HEK293 (cell line): ENCODE measurements around the gene TRIAP1.

Experiments used
- CTCF ChIA-PET: fragments of 350-600 bp; formaldehyde crosslinking; extraction: SDS; loops from one replicate; lab custom pipeline; 2021; ENCODE audit warnings: antibody characterized with exemption; lab: Yijun Ruan, JAX
- POLR2A ChIA-PET: fragments of 300-600 bp; formaldehyde crosslinking; extraction: SDS; loops from one replicate; lab custom pipeline; 2020; ENCODE audit warnings: antibody characterized with exemption, inconsistent platforms; lab: Yijun Ruan, JAX
- H3K27ac ChIP-seq: fragments of 200-500 bp; sonication (Bioruptor generic); 2 replicates; pipeline ENCODE4 v1.5.1; 2014; ENCODE audit warnings: low read depth, low read length, control low read depth, inconsistent platforms; ENCODE audit errors: extremely low read depth
- H3K36me3 ChIP-seq, 2 experiments: fragments of 200-500 bp in 1 of 2; sonication (Bioruptor generic) in 1 of 2; 1 replicate in 1 of 2; 2 replicates in 1 of 2; pipeline ENCODE4 v1.5.1; 2014 to 2017; ENCODE audit warnings: inconsistent platforms in 2 of 2, low read length in 2 of 2; ENCODE audit not compliant: control insufficient read depth in 2 of 2, insufficient read depth in 1 of 2
- H3K4me1 ChIP-seq: fragments of 200-500 bp; sonication (Bioruptor generic); 2 replicates; pipeline ENCODE4 v1.5.1; 2014; ENCODE audit warnings: mild to moderate bottlenecking, low read length, inconsistent platforms; ENCODE audit not compliant: control insufficient read depth, insufficient read depth
- H3K4me3 ChIP-seq: 2 replicates; pipeline ENCODE4 v1.5.1; 2011; ENCODE audit warnings: low read depth, mild to moderate bottlenecking, control low read depth, low read length, moderate library complexity
- H3K9me3 ChIP-seq: fragments of 200-500 bp; sonication (Bioruptor generic); 2 replicates; pipeline ENCODE4 v1.5.1; 2014; ENCODE audit warnings: low read depth, low read length, inconsistent platforms; ENCODE audit not compliant: control insufficient read depth, insufficient read depth
- CTCF ChIP-seq: fragments of 450-650 bp; formaldehyde crosslinking; IDR thresholded peaks from 2 replicates; pipeline ENCODE4 v1.5.1; 2016; ENCODE audit warnings: missing biosample characterization, missing genetic modification characterization
- EGR2 ChIP-seq: fragments of 450-650 bp; formaldehyde crosslinking; IDR thresholded peaks from 2 replicates; pipeline ENCODE4 v1.5.1; 2016; ENCODE audit warnings: low read depth, missing biosample characterization, missing genetic modification characterization
- PRDM1 ChIP-seq: fragments of 450-650 bp; formaldehyde crosslinking; IDR thresholded peaks from 2 replicates; pipeline ENCODE4; 2016; ENCODE audit warnings: missing biosample characterization, missing genetic modification characterization
- PRDM10 ChIP-seq: fragments of 450-650 bp; formaldehyde crosslinking; IDR thresholded peaks from 2 replicates; pipeline ENCODE4 v1.5.1; 2016; ENCODE audit warnings: missing biosample characterization, missing genetic modification characterization
- SALL2 ChIP-seq: fragments of 450-650 bp; formaldehyde crosslinking; IDR thresholded peaks from 2 replicates; pipeline ENCODE4 v1.5.0; 2017; ENCODE audit warnings: missing biosample characterization, mild to moderate bottlenecking, missing genetic modification characterization, borderline replicate concordance
- SETDB1 ChIP-seq: IDR thresholded peaks from one replicate; pipeline ENCODE4 v1.6.1; 2017; ENCODE audit warnings: mild to moderate bottlenecking, low read length, moderate library complexity, mixed read lengths; ENCODE audit not compliant: insufficient read length
- ZNF121 ChIP-seq: fragments of 450-650 bp; formaldehyde crosslinking; IDR thresholded peaks from 2 replicates; pipeline ENCODE4 v1.5.1; 2016; ENCODE audit warnings: missing biosample characterization, missing genetic modification characterization
- ZNF16 ChIP-seq: fragments of 450-650 bp; formaldehyde crosslinking; IDR thresholded peaks from 2 replicates; pipeline ENCODE4 v1.5.1; 2016; ENCODE audit warnings: low read depth, missing biosample characterization, missing genetic modification characterization
- ZNF37A ChIP-seq: fragments of 450-650 bp; IDR thresholded peaks from 2 replicates; pipeline ENCODE4 v1.5.1; 2018; ENCODE audit warnings: missing biosample characterization, missing genetic modification characterization
- ZNF558 ChIP-seq: fragments of 450-650 bp; formaldehyde crosslinking; IDR thresholded peaks from 2 replicates; pipeline ENCODE4 v1.5.1; 2016; ENCODE audit warnings: missing biosample characterization, missing genetic modification characterization
- ZNF664 ChIP-seq: fragments of 450-650 bp; formaldehyde crosslinking; IDR thresholded peaks from 2 replicates; pipeline ENCODE4 v1.5.1; 2016; ENCODE audit warnings: missing biosample characterization, missing genetic modification characterization
- TF ChIP-seq, protein P1 (sequence below): fragments of 450-650 bp; formaldehyde crosslinking; IDR thresholded peaks from 2 replicates; pipeline ENCODE4 v1.5.1; 2017; ENCODE audit warnings: missing biosample characterization, mild to moderate bottlenecking, missing genetic modification characterization, moderate library complexity
- TF ChIP-seq, protein P2 (sequence below): fragments of 450-650 bp; formaldehyde crosslinking; IDR thresholded peaks from 2 replicates; pipeline ENCODE4 v1.5.1; 2016; ENCODE audit warnings: missing biosample characterization, missing genetic modification characterization
- TF ChIP-seq, protein P3 (sequence below): fragments of 450-650 bp; formaldehyde crosslinking; IDR thresholded peaks from 2 replicates; pipeline ENCODE4 v1.5.1; 2016; ENCODE audit warnings: missing biosample characterization, missing genetic modification characterization

Gene TRIAP1

GRCh38 chr12:120463712-120464111 is 17.5 kb upstream of the TRIAP1 start (continued):
- TF ChIP-seq, protein P1, sequence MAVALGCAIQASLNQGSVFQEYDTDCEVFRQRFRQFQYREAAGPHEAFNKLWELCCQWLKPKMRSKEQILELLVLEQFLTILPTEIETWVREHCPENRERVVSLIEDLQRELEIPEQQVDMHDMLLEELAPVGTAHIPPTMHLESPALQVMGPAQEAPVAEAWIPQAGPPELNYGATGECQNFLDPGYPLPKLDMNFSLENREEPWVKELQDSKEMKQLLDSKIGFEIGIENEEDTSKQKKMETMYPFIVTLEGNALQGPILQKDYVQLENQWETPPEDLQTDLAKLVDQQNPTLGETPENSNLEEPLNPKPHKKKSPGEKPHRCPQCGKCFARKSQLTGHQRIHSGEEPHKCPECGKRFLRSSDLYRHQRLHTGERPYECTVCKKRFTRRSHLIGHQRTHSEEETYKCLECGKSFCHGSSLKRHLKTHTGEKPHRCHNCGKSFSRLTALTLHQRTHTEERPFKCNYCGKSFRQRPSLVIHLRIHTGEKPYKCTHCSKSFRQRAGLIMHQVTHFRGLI, result no peak
- TF ChIP-seq SALL2 (tag by site-specific recombination) (no peak), CTCF (tag by site-specific recombination) (no peak), SETDB1 (no peak)

GRCh38 chr12:120462099-120462640 is 16.0 kb upstream of the TRIAP1 start:
- peaks cover 8% of the 10 kb centered on the region; the same call in 1 of the 2 replicates for H3K4me1 ChIP-seq
- ChIA-PET CTCF (interaction anchor here (0.6 to 1.0 kb wide), 3 partner anchors 105 to 850 kb away, joined by 3 to 6 read pairs (median 3); partner anchors contain the start of gene SIRT4), POLR2A (interaction anchor here (0.6 to 2.1 kb wide), 7 partner anchors 8 to 419 kb away, joined by 3 to 5 read pairs (median 4); partner anchors contain the start of genes POP5 and SRSF9)
- H3K4me3 ChIP-seq, result no peak overlapping the region
- TF ChIP-seq, protein P2, sequence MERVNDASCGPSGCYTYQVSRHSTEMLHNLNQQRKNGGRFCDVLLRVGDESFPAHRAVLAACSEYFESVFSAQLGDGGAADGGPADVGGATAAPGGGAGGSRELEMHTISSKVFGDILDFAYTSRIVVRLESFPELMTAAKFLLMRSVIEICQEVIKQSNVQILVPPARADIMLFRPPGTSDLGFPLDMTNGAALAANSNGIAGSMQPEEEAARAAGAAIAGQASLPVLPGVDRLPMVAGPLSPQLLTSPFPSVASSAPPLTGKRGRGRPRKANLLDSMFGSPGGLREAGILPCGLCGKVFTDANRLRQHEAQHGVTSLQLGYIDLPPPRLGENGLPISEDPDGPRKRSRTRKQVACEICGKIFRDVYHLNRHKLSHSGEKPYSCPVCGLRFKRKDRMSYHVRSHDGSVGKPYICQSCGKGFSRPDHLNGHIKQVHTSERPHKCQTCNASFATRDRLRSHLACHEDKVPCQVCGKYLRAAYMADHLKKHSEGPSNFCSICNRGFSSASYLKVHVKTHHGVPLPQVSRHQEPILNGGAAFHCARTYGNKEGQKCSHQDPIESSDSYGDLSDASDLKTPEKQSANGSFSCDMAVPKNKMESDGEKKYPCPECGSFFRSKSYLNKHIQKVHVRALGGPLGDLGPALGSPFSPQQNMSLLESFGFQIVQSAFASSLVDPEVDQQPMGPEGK (tag by site-specific recombination), result no peak
- TF ChIP-seq, protein P3, sequence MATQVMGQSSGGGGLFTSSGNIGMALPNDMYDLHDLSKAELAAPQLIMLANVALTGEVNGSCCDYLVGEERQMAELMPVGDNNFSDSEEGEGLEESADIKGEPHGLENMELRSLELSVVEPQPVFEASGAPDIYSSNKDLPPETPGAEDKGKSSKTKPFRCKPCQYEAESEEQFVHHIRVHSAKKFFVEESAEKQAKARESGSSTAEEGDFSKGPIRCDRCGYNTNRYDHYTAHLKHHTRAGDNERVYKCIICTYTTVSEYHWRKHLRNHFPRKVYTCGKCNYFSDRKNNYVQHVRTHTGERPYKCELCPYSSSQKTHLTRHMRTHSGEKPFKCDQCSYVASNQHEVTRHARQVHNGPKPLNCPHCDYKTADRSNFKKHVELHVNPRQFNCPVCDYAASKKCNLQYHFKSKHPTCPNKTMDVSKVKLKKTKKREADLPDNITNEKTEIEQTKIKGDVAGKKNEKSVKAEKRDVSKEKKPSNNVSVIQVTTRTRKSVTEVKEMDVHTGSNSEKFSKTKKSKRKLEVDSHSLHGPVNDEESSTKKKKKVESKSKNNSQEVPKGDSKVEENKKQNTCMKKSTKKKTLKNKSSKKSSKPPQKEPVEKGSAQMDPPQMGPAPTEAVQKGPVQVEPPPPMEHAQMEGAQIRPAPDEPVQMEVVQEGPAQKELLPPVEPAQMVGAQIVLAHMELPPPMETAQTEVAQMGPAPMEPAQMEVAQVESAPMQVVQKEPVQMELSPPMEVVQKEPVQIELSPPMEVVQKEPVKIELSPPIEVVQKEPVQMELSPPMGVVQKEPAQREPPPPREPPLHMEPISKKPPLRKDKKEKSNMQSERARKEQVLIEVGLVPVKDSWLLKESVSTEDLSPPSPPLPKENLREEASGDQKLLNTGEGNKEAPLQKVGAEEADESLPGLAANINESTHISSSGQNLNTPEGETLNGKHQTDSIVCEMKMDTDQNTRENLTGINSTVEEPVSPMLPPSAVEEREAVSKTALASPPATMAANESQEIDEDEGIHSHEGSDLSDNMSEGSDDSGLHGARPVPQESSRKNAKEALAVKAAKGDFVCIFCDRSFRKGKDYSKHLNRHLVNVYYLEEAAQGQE, result no peak
- TF ChIP-seq ZNF121 (tag by site-specific recombination), result no peak
- no peak for TF ChIP-seq ZNF16 (tag by site-specific recombination)
- TF ChIP-seq ZNF664 (tag by site-specific recombination), result peak; percentile 87
- no peak for TF ChIP-seq EGR2 (tag by site-specific recombination)
- peaks cover 97 to 99% of the 10 kb centered on the region in 2 experiments for H3K36me3 ChIP-seq
- H3K9me3 ChIP-seq, result no peaks in the 10 kb centered on the region
- no peak overlapping the region for H3K27ac ChIP-seq

DNA sequence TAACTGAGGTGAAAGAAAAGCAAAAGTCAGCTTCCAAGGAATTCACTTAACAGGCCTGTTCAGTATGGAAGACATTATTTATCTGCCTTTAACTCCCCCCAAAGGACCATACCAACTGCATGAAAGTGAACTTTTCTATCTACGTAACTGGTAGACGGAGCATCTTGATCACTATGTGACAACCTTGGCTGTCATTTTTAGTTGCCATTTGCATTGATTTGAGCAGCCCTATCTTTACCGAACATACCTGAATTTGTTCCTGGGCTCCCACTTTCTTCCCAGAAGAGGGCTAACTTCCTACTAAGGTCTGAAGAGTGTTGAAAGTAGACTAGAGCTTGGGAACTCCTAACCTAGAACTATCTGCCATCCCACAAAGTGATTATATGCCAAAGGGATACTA is 14.0 kb upstream of the TRIAP1 start:
- peak overlapping the region; percentile 31; the same call in 1 of the 2 replicates for H3K27ac ChIP-seq
- peaks cover 94 to 98% of the 10 kb centered on the region in 2 experiments for H3K36me3 ChIP-seq
- 0 out of 2 replicates have a peak, but pooled peaks have one; percentile 16 for TF ChIP-seq PRDM1 (tag by site-specific recombination)
- no peak for TF ChIP-seq ZNF37A (tag by site-specific recombination)
- peak; percentile 47 for TF ChIP-seq PRDM10 (tag by site-specific recombination)
- TF ChIP-seq ZNF558 (tag by site-specific recombination), result no peak
- no peak overlapping the region for H3K4me3 ChIP-seq
- POLR2A ChIA-PET, result interaction anchor here (0.5 to 2.5 kb wide), 6 partner anchors 10 to 1759 kb away, joined by 3 to 9 read pairs (median 6); partner anchors contain the start of genes GATC, SRSF9 and TRIAP1
- H3K4me1 ChIP-seq, result no peaks in the 10 kb centered on the region
- H3K9me3 ChIP-seq, result no peaks in the 10 kb centered on the region
- CTCF ChIA-PET, result interaction anchor here (0.7 to 1.7 kb wide), 4 partner anchors 9 to 231 kb away, joined by 3 to 7 read pairs (median 4); partner anchors contain the start of gene SIRT4
